Stimulated activated CD4-positive, alpha-beta T cell treated with anti-CD3 and anti-CD28 coated beads, Interleukin-15, amount 100 ng/mL, for 1 hour (primary cell): Measurements from ENCODE around the gene AK2.

Experiments used
- DNase-seq, 2 donors: peaks; one replicate each; pipeline ENCODE4 v3.0.0-alpha.2; 2020; ENCODE audit warnings: low read depth in 1 of 2, low spot score in 1 of 2

Gene AK2

GRCh38 chr1:33024430-33025179, 12.1 kb downstream of the AK2 start:
- peak in 1 of 2 donors; percentile 59 for DNase-seq

GRCh38 chr1:33022650-33023200, 14.0 kb downstream of the AK2 start:
- no peak for DNase-seq

DNA sequence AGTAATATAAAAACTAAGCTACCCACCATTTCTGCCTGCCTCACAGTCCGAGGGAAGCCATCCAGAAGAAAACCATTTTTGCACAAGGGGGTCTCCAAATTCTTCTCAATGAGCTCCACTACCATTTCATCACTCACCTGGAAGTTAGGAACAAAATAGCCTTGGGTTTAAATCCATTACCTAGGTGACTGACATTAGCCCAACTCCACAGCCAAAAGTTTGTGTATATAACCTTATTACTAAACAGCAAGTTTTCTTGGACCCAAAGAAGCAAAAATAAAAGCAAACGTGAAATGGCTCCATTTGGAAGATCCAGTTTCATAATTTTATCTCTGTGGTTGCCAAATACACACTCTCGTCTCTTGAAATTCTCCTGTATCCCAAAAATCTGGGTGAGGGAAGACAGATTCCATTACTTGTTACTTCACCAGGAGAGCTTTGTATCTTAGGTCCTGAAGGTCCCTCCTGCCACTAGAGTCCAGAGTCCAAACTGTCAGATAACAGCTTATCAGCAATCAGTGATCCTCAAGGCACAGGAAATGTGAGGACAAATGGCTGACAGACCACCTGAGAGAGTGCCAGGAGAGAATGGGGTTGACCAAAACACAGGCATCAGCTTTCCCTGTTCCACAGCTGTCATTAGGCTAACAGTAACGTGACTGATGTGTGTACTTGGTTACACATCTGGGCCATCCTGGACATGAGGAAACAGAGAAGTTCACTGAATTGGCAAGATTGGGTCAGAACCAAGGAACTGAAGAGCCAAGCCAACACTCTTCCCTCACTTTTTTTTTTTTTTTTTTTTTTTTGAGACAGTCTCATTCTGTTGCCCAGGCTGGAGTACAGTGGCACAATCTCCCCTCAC, 14.9 kb downstream of the AK2 start:
- DNase-seq = no peak

DNA sequence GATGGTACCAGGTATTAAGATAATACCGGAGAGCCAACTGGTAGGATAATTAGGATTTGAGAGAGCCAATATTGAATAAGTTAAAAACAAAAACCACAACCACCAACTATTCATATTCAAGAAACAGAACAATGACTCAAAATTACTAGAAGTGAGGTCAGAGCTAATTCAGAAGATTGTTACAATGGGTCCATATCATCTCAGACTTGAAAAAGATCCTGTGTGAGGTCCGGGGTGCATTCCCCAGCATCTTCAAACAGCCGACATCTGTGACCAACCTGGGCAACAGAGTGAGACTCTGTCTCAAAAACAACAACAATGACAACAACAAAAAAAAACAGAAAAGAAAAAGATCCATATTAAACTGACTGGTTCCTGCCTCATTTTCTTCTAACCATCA, 18.6 kb downstream of the AK2 start:
- no peak for DNase-seq

GRCh38 chr1:33017175-33017574, 19.5 kb downstream of the AK2 start:
- no peak for DNase-seq

GRCh38 chr1:33015216-33015615, 21.5 kb downstream of the AK2 start:
- no peak for DNase-seq

- DNase-seq = no peak
Observed at GRCh38 chr1:33014464-33015163, 22.1 kb downstream of the AK2 start.

DNA sequence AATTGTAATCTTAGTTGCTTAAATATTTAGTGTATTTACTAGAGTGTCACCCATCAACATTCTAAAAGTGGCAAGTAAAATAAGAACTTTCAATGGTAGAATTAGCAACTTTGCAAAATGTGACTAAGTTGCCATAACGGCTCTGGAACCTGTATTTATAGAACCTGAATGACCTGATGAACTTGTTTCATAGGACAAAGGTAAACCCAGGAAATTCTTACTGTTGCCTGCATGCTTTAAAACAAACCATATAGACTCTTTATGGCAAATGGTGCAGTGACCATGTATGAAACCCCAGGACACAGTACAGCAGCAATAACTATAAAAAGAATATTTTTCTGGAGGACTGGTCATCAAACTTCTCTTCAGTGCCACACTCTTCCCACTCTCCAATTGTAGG, 22.9 kb downstream of the AK2 start:
- no peak for DNase-seq

DNA sequence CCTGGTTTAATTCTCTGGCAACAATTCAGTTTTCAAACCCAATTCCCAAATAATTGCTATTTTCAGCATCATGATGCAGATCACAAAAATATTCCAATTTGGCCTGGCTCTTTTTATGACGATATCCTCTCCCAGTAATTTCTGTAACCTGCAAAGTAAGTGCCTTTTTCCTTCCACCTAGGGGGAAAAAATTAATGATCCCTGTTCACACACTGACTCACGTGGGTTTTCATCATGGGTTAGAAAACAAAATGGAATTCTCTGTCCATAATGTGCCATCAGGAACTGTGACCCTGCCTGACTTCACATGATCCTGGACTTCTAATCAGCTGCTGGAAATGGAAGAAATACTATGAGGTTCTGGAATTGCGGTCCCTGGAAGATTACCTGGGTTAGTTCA, 24.5 kb downstream of the AK2 start:
- DNase-seq = no peak

GRCh38 chr1:33010932-33011731, 25.6 kb downstream of the AK2 start:
- DNase-seq = no peak

- DNase-seq = no peak
Observed at GRCh38 chr1:33009561-33009960, 27.1 kb downstream of the AK2 start.

DNA sequence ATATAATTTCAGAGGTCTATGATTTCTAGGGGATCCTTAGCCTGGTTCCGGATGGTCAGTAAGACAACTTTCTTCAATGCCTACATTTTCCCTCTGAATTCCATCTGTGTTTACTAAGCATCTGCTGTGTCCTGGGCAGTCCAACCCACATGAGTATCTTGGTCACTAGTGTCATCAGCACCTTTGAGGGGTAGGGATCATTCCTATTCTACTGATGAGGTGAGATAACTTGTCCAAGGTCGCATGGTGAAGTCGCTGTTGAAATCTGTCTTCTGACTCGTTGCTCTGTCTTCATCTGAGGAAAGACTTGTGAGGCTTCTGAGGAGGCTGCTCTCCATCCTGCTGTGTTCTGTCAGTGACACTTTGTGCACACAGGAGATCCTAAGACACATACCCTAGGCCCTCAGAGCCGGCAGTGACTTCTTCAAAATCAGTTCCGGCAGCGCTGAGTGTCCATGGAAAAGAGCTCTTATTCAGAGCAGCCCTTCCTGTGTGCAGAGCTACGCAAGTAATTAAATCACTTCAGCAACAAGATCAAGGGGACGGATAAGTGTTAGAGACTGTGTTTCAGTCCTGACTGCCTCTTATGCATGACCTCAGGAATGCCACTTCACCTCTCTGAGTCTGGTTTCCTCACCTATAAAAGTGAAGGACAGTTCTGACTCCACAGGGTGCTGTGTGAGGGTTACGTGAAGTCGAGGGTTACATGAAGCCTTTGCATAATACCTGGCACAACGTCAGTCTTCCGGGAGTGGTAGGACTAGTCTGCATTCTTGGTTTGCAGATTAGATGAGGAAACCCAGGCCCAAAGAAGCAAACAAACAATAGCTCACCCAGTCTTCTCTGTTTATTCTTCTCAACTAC, 28.4 kb downstream of the AK2 start:
- DNase-seq = no peak

GRCh38 chr1:33007190-33008050, 29.3 kb downstream of the AK2 start:
- no peak for DNase-seq

DNA sequence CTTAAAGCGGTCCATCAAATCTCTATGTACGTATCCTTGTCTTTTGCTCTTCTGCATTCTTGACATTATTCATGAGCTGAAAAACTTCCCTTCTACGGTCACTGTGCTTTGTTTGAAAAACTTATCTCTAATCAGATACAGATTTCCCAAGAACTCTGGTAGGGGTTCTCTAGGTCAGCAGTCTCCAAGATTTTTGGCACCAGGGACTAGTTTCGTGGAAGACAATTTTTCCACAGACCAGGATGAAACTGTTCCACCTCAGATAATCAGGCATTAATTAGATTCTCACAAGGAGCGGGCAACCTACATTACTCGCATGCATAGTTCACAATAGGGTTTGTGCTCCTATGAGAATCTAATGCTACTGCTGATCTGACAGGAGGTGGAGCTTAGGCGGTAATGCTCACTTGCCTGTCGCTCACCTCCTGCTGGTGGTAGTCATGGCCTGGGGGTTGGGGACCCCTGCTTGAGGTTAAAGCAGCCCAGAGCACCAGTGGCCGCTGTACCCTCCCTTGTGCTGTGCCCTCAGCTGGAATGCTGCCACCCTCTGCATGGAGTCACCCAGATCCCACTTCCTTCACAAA, 30.8 kb downstream of the AK2 start:
- DNase-seq = no peak

DNA sequence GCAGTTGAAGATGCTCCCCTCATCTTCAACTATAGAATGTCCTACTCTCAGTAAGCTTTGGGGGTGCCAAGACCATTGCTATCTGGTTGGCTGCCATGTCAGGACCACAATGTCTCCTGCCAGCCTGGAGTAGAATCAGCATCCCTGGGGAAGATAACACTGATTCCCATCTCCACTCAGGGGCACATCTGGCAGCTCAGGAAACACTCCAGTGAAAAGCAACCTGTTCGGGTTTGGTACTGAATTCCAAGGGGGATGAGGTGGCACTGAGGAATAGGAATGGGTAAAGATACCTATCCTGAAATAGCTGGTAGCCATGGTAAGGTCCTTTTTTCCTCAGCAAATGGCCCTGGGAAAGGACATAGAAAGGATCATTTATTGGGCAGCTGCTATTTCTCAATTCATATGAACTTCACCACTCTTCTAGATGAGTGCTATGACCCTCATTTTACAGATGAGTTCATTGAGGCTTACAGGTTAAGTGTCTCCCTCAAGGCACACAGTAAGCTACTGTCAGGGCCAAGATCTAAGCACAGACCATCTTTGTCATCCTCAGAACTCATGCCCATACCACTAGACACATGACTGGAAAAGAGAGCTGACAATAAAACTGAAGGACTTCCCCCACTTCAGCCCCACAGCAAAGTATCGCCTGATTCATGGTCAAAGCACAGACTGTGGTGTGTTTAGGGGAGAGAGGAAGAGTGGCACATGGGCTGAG, 31.4 kb downstream of the AK2 start:
- DNase-seq = no peak

- DNase-seq = no peak
Observed at GRCh38 chr1:33004613-33005012, 32.1 kb downstream of the AK2 start.

DNA sequence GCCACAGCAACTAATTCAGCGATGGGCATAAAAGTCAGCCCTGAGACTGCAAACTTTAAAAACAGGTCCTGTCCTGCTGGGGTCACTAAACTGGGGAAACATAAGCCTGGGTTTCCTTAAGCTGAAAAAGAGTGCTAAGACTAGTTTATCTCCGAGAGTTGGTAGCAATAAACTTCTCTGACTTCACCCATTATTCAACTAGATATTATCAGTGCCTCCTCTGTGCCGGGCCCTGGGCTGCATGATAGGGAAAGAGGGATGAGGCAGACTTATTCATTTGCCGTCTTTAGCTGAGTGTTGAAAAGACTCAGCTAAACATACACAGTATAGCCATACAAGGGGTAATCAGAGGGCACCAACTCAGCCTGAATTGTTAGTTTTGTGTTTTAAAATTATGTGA, 33.0 kb downstream of the AK2 start:
- no peak for DNase-seq

DNA sequence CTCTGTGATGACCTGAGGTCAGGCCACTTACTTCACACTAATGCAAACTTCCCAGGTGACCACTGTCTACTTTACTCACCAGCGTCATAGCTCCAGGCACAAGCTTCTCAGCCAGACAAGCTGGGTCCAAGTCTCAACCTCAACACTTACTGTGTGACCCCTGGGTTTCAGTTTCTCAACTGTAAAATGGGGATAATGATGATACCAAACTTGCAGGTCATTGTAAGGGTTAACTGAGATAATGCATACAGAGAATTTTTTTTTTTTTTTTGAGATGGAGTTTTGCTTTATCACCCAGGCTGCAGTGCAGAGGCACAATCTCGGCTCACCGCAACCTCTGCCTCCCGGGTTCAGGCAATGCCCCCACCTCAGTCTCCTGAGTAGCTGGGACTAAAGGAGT, 34.7 kb downstream of the AK2 start:
- DNase-seq = no peak
